HUES64 (cell line): ENCODE measurements around the gene DIP2C.
"Not testable (repeated sequence)": the region's sequence is repeated elsewhere in the genome, so short reads cannot be mapped to it uniquely, and the experiment has no call there.

Source experiments
- H3K27ac ChIP-seq: 2 replicates; pipeline ENCODE4 v1.7.0; 2013; ENCODE audit warnings: low read depth, low read length, inconsistent platforms
- H3K27me3 ChIP-seq: 2 replicates; pipeline ENCODE4 v1.6.1; 2013; ENCODE audit warnings: mild to moderate bottlenecking, low read length; ENCODE audit not compliant: insufficient read depth
- H3K36me3 ChIP-seq: 2 replicates; pipeline ENCODE4 v1.6.1; 2013; ENCODE audit warnings: mild to moderate bottlenecking, low read length; ENCODE audit not compliant: insufficient read depth
- H3K4me1 ChIP-seq: 2 replicates; pipeline ENCODE4 v1.6.1; 2013; ENCODE audit warnings: mild to moderate bottlenecking, low read length, moderate library complexity; ENCODE audit not compliant: insufficient read depth
- H3K4me3 ChIP-seq: 2 replicates; pipeline ENCODE4 v1.5.1; 2013; ENCODE audit warnings: mild to moderate bottlenecking, low read length, moderate library complexity
- H3K9ac ChIP-seq: 2 replicates; pipeline ENCODE4 v1.6.1; 2013; ENCODE audit warnings: mild to moderate bottlenecking, low read depth, low read length
- H3K9me3 ChIP-seq: 2 replicates; pipeline ENCODE4 v1.6.1; 2013; ENCODE audit warnings: low read depth, low read length; ENCODE audit not compliant: insufficient read depth
- WGBS: fragments of 150-250, 120-280 bp; methylation state at CpG from one replicate; pipeline ENCODE4 v1.1.7; 2013; ENCODE audit warnings: missing lambda C conversion rate; 5-methylcytosine and 5-hydroxymethylcytosine counted together

The DIP2C gene

GRCh38 chr10:356452-356851 is 333.0 kb downstream of the DIP2C start:
- Histone ChIP-seq H3K27me3 (no peaks in the 10 kb centered on the region), H3K4me1 (no peaks in the 10 kb centered on the region), H3K36me3 (peaks cover 27% of the 10 kb centered on the region), H3K4me3 (no peak overlapping the region), H3K27ac (no peak overlapping the region), H3K9me3 (no peaks in the 10 kb centered on the region), H3K9ac (no peak overlapping the region)
- WGBS = 94% methylated on average over 8 of the region's 8 CpGs

- H3K36me3 ChIP-seq = peaks cover 24% of the 10 kb centered on the region
Measured at GRCh38 chr10:354901-355617, 334.4 kb downstream of the DIP2C start.

GRCh38 chr10:352476-353235 is 336.8 kb downstream of the DIP2C start:
- Histone ChIP-seq H3K27ac (no peak overlapping the region), H3K4me1 (no peaks in the 10 kb centered on the region), H3K36me3 (peaks cover 20% of the 10 kb centered on the region), H3K9me3 (no peaks in the 10 kb centered on the region), H3K4me3 (no peak overlapping the region), H3K27me3 (no peaks in the 10 kb centered on the region), H3K9ac (no peak overlapping the region)
- WGBS = 92% methylated on average over 21 of the region's 21 CpGs

More at GRCh38 chr10:354901-355617, 334.4 kb downstream of the DIP2C start:
- H3K9me3 ChIP-seq = no peaks in the 10 kb centered on the region
- no peak overlapping the region for H3K4me3 ChIP-seq
- no peak overlapping the region for H3K27ac ChIP-seq
- 96% methylated on average over 20 of the region's 20 CpGs for WGBS
- no peaks in the 10 kb centered on the region for H3K27me3 ChIP-seq
- no peak overlapping the region for H3K9ac ChIP-seq
- no peaks in the 10 kb centered on the region for H3K4me1 ChIP-seq

- no peak overlapping the region for H3K27ac ChIP-seq
- H3K9ac ChIP-seq = no peak overlapping the region
- no peaks in the 10 kb centered on the region for H3K9me3 ChIP-seq
- no peaks in the 10 kb centered on the region for H3K27me3 ChIP-seq
- no peak overlapping the region for H3K4me3 ChIP-seq
- peaks cover 20% of the 10 kb centered on the region for H3K36me3 ChIP-seq
- H3K4me1 ChIP-seq = no peaks in the 10 kb centered on the region
- 95% methylated on average over 13 of the region's 13 CpGs for WGBS
Measured at GRCh38 chr10:351770-352334, 337.6 kb downstream of the DIP2C start.

- H3K27ac ChIP-seq = no peak overlapping the region
- H3K4me1 ChIP-seq = no peaks in the 10 kb centered on the region
- WGBS = 94% methylated on average over 35 of the region's 35 CpGs
- no peak overlapping the region for H3K9ac ChIP-seq
- H3K27me3 ChIP-seq = no peaks in the 10 kb centered on the region
- peaks cover 16% of the 10 kb centered on the region for H3K36me3 ChIP-seq
- no peaks in the 10 kb centered on the region for H3K9me3 ChIP-seq
- no peak overlapping the region for H3K4me3 ChIP-seq
Measured at GRCh38 chr10:350981-351501, 338.4 kb downstream of the DIP2C start.

GRCh38 chr10:349081-349480 is 340.4 kb downstream of the DIP2C start:
- WGBS = 97% methylated on average over 24 of the region's 24 CpGs
- H3K36me3 ChIP-seq = peaks cover 8% of the 10 kb centered on the region
- no peak overlapping the region for H3K4me3 ChIP-seq
- no peak overlapping the region for H3K9ac ChIP-seq
- H3K9me3 ChIP-seq = no peaks in the 10 kb centered on the region
- H3K27me3 ChIP-seq = no peaks in the 10 kb centered on the region
- no peak overlapping the region for H3K27ac ChIP-seq
- H3K4me1 ChIP-seq = no peaks in the 10 kb centered on the region

GRCh38 chr10:348456-348855 is 341.0 kb downstream of the DIP2C start:
- no peaks in the 10 kb centered on the region for H3K27me3 ChIP-seq
- no peaks in the 10 kb centered on the region for H3K4me1 ChIP-seq

GRCh38 chr10:347774-348173 is 341.7 kb downstream of the DIP2C start:
- not testable (repeated sequence) for H3K27ac ChIP-seq, H3K4me1 ChIP-seq, H3K9me3 ChIP-seq, H3K27me3 ChIP-seq, H3K36me3 ChIP-seq, H3K4me3 ChIP-seq, H3K9ac ChIP-seq
- WGBS = 91% methylated on average over 34 of the region's 34 CpGs

More at GRCh38 chr10:348456-348855, 341.0 kb downstream of the DIP2C start:
- Histone ChIP-seq H3K36me3 (peaks cover 3% of the 10 kb centered on the region; the same call in 1 of the 2 replicates), H3K9me3 (no peaks in the 10 kb centered on the region), H3K9ac (no peak overlapping the region), H3K27ac (no peak overlapping the region), H3K4me3 (no peak overlapping the region)
- 97% methylated on average over 17 of the region's 17 CpGs for WGBS

- H3K4me3 ChIP-seq, H3K27ac ChIP-seq, H3K27me3 ChIP-seq, H3K9me3 ChIP-seq, H3K9ac ChIP-seq, H3K4me1 ChIP-seq, H3K36me3 ChIP-seq: not testable (repeated sequence)
- WGBS = 89% methylated on average over 33 of the region's 33 CpGs
Measured at GRCh38 chr10:347190-347589, 342.3 kb downstream of the DIP2C start.

- 95% methylated on average over 27 of the region's 27 CpGs for WGBS
- H3K4me1 ChIP-seq = no peaks in the 10 kb centered on the region
Measured at GRCh38 chr10:344582-345200, 344.8 kb downstream of the DIP2C start.

More at GRCh38 chr10:344582-345200, 344.8 kb downstream of the DIP2C start:
- H3K27me3 ChIP-seq = no peaks in the 10 kb centered on the region
- H3K9me3 ChIP-seq = no peaks in the 10 kb centered on the region
- H3K36me3 ChIP-seq = peaks cover 10% of the 10 kb centered on the region; the same call in 1 of the 2 replicates
- H3K27ac ChIP-seq = no peak overlapping the region
- no peak overlapping the region for H3K4me3 ChIP-seq
- no peak overlapping the region for H3K9ac ChIP-seq
